Astrocyte of the cerebellum (primary cell): Measurements from ENCODE around the gene ZNF695.

Experiments
- DNase-seq: peaks from one replicate; pipeline ENCODE4 v3.0.0-alpha.2; 2011; ENCODE audit warnings: low read depth
- H3K4me3 ChIP-seq: 2 replicates; pipeline ENCODE4 v1.5.1; 2011; ENCODE audit warnings: mild to moderate bottlenecking, low read depth, low read length, moderate library complexity
- in situ Hi-C: cut with HindIII; loops from 2 replicates; pipeline ENCODE4 v1.10.0; 2017; ENCODE audit warnings: low sequenced_read_pairs
- TF ChIP-seq, protein P1 (sequence below): IDR thresholded peaks from 2 replicates; pipeline ENCODE4 v1.5.1; 2012; ENCODE audit warnings: low read length, low read depth, moderate library complexity, mild to moderate bottlenecking; ENCODE audit errors: missing control alignments

ZNF695 gene

DNA sequence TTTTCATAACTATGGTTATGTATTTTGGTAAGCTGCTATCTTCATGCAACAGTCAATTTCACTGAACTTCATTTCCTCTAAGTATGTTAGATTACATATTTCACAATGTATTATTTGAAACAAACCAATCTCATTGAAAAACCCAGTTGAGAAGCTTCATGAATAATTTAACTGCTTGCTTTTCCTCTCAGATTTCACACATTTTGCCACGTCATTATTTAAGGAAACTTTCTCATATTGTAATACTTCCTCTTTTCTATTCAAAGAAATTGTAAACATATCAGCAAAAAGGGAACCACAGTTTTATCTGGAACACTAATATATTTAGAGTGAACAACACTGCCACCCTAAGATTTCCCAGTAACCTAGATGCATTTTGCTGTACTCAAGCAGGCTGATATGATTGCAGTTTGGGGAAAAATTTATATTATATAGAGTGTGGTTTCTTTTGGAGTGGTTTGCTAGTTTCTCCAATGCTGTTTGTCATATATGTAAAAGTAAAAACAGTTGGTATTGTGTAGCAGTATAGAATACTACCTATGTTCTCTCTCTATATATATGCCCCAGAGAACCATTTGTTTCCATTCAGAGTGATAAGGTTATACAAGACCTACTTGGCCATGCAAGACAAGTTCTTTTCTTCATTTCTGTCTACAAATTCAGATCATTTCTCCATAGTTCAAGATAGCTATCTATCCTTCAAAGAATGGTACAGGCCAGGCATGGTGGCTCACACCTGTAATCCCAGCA is 47.7 kb downstream of the ZNF695 start:
- in situ Hi-C loops: no loop called here
- TF ChIP-seq, protein P1, sequence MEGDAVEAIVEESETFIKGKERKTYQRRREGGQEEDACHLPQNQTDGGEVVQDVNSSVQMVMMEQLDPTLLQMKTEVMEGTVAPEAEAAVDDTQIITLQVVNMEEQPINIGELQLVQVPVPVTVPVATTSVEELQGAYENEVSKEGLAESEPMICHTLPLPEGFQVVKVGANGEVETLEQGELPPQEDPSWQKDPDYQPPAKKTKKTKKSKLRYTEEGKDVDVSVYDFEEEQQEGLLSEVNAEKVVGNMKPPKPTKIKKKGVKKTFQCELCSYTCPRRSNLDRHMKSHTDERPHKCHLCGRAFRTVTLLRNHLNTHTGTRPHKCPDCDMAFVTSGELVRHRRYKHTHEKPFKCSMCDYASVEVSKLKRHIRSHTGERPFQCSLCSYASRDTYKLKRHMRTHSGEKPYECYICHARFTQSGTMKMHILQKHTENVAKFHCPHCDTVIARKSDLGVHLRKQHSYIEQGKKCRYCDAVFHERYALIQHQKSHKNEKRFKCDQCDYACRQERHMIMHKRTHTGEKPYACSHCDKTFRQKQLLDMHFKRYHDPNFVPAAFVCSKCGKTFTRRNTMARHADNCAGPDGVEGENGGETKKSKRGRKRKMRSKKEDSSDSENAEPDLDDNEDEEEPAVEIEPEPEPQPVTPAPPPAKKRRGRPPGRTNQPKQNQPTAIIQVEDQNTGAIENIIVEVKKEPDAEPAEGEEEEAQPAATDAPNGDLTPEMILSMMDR: no peak
- H3K4me3 ChIP-seq: no peak overlapping the region
- no peak for DNase-seq

DNA sequence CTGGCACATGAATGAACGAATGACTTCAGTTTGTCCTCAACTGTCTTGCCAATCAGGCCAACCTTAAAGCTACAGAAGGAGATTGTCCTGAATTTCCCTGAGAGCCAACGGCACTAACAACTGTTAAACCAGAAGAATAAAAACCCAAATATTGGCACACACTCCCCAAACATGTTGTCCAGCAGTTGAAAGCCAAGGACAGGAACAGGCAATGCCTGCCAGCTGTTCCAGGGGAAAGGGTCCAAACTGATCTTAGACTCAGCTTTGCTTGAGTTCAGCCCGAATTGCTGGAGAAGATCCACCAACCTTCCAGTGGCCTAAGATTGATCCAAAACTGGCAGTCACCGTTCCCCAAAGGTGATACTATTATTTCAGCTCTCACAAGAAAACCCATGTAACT is 53.7 kb downstream of the ZNF695 start:
- TF ChIP-seq, protein P1: no peak
- in situ Hi-C loops: no loop called here
- no peak for DNase-seq
- no peak overlapping the region for H3K4me3 ChIP-seq

DNA sequence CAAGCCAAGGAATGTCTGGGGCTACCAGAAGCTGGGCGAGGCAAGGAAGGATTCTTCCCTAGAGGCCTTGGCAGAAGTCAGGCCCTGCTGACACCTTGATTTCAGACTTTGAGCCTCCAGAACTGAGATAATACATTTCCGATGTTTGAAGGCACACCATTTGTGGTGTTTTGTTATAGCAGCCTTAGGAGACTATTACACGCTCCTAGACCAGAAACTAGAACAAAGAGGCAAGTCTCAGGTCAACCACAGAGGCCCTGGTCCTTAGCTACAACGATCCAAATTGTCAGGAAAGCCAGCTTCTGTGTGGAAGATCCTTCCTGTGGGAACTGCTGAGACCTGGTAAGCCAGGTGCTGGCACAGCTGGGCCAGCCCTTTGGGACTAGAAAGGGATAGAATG is 56.4 kb downstream of the ZNF695 start:
- in situ Hi-C loops: no loop called here
- H3K4me3 ChIP-seq: no peak overlapping the region
- TF ChIP-seq, protein P1: no peak
- no peak for DNase-seq

DNA sequence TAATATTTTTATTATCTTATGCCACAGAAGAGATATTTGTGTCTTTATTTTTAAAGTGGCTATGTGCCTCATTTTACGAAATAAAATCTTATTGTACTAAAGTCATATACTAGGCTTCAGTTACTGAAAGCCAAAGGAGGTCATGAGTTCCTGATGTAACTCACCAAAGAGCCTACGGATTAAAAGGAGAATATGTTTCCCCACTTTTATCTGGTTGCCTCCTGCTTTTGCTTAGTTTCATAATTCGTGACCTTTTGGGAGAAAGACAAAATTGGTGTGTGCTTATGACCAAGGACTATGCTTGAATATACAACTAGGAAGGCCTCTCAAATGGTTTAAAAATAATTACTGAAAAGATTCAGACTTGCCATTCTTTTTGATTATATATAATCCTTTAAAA is 57.9 kb downstream of the ZNF695 start:
- TF ChIP-seq, protein P1: no peak
- no peak overlapping the region for H3K4me3 ChIP-seq
- in situ Hi-C loops: no loop called here
- DNase-seq: no peak

DNA sequence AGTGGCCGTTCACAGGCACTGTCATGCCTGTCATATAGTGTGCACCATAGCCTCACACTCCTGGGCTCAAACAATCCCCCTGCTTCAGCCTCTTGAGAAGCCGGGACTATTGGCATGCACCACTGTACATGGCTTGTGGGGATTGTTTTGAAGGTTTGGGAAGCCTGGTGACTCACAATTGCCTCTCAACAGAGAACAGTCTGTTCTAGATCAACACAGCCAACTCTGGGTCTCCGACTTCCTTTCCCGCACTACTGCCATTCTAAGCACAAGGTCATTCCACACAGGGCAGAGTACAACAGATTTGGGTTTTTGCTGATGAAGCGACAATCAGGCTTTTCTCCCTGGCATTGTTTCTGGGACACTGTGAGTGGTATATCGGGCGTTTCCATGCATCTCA is 60.6 kb downstream of the ZNF695 start:
- H3K4me3 ChIP-seq: no peak overlapping the region
- peak; percentile 46 for DNase-seq
- in situ Hi-C loops: no loop called here

DNA sequence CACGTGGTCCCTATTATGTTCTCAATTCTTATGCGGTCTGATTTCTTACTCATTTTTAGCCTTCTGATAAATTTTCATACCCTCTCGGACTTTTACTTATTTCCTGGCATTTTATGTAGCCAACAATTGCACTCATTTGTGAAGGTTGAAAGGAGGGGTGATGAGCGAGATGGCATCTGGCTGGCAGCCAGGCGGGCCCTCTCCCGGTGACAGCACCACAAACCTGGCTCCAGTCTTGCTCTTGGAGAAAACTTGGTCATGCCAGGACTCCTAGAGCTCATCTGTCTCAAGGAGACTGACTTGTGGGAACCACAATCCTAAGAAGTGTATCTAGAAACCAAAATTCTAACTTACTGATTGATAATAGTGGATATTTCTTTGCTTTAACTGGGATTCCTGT is 61.5 kb downstream of the ZNF695 start:
- no peak overlapping the region for H3K4me3 ChIP-seq
- TF ChIP-seq, protein P1: no peak
- no peak for DNase-seq
- in situ Hi-C loops: no loop called here

More for the DNA sequence above, 60.6 kb downstream of the ZNF695 start:
- TF ChIP-seq, protein P1: no peak
